ENCODE measurements around the gene CCDC126. TPM values are rescaled to one million over a fixed set of nuclear protein-coding genes. Genes with fewer than 3 reads are reported as not detected.

CCDC126 gene
- total and polyA plus RNA-seq, 2 experiments from 2014 or later: 5.7 to 6.6 TPM

GRCh38 chr7:23685731-23686130 is 88.5 kb downstream of the CCDC126 start (continued):
- TF ChIP-seq ETS1 (IDR thresholded peaks at IDR 0.05): no peak
- no peak for TF ChIP-seq JUNB (IDR thresholded peaks at IDR 0.05; ENCODE audit: unreplicated experiment)
- no peak for TF ChIP-seq ZNF331 (CRISPR knock-in tag; IDR thresholded peaks at IDR 0.05; ENCODE audit: low read depth)
- no peak for TF ChIP-seq ZNF462 (CRISPR knock-in tag; IDR thresholded peaks at IDR 0.05)
- no peak for TF ChIP-seq POLR2AphosphoS5 (IDR thresholded peaks at IDR 0.05; ENCODE audit: low read depth)

GRCh38 chr7:23687011-23687410 is 89.8 kb downstream of the CCDC126 start:
- Mint-ChIP-seq H3K27ac (no peak overlapping the region), H3K4me1 (peaks cover 12% of the 10 kb centered on the region), H3K4me3 (no peak overlapping the region), H3K36me3 (ENCODE audit: low read depth) (peaks cover 68% of the 10 kb centered on the region), H3K27me3 (ENCODE audit: insufficient read depth, low read depth, poor library complexity) (peaks cover 1% of the 10 kb centered on the region), H3K9me3 (no peaks in the 10 kb centered on the region)
- Histone ChIP-seq H3K9me2 (ENCODE audit: insufficient read depth) (no peaks in the 10 kb centered on the region), H4K20me1 (replicated peaks; ENCODE audit: insufficient read depth) (peaks cover 16% of the 10 kb centered on the region; the same call in 1 of the 2 replicates), H3K27ac (ENCODE audit: low read depth) (no peak overlapping the region), H3K36me3 (ENCODE audit: insufficient read depth) (peaks cover 31% of the 10 kb centered on the region), H3K79me2 (replicated peaks; ENCODE audit: insufficient read depth) (peaks cover 69% of the 10 kb centered on the region), H3K4me3 (no peak overlapping the region), H2AFZ (no peak overlapping the region), H3K4me2 (no peak overlapping the region), H3K27me3 (ENCODE audit: insufficient read depth) (no peaks in the 10 kb centered on the region), H3K4me1 (ENCODE audit: insufficient read depth) (peaks cover 6% of the 10 kb centered on the region; the same call in 1 of the 2 replicates), H3F3A (replicated peaks; ENCODE audit: low read depth) (no peaks in the 10 kb centered on the region)
- no peak for DNase-seq (ENCODE audit: low spot score)
- ATAC-seq: no peak
- no peak for TF ChIP-seq EZH2 (IDR thresholded peaks at IDR 0.05; ENCODE audit: low read depth, unreplicated experiment)
- no peak for TF ChIP-seq EZH2phosphoT487 (IDR thresholded peaks at IDR 0.05; ENCODE audit: unreplicated experiment)
- TF ChIP-seq ZNF462 (CRISPR knock-in tag; IDR thresholded peaks at IDR 0.05): no peak
- no peak for TF ChIP-seq POLR2AphosphoS5 (IDR thresholded peaks at IDR 0.05; ENCODE audit: low read depth)
